GM04504 (cell line): ENCODE measurements around the gene GREB1L.
"Not testable (repeated sequence)": the region's sequence is repeated elsewhere in the genome, so short reads cannot be mapped to it uniquely, and the experiment has no call there.

ENCODE experiments used
- DNase-seq: peaks from one replicate; pipeline ENCODE4 v3.0.0-alpha.2; 2012; ENCODE audit warnings: low read depth

Gene GREB1L

GRCh38 chr18:21369146-21369545 is 127.1 kb downstream of the GREB1L start:
- DNase-seq: peak; percentile 79

GRCh38 chr18:21369597-21369996 is 127.6 kb downstream of the GREB1L start:
- DNase-seq: not testable (repeated sequence)

GRCh38 chr18:21383031-21383430 is 141.0 kb downstream of the GREB1L start:
- no peak for DNase-seq

GRCh38 chr18:21386523-21387240 is 144.7 kb downstream of the GREB1L start:
- DNase-seq: no peak

- no peak for DNase-seq
Measured at GRCh38 chr18:21387886-21388285, 145.9 kb downstream of the GREB1L start.

- DNase-seq: no peak
Measured at GRCh38 chr18:21389283-21389682, 147.3 kb downstream of the GREB1L start.

GRCh38 chr18:21389903-21390302 is 147.9 kb downstream of the GREB1L start:
- DNase-seq: no peak

GRCh38 chr18:21391074-21391673 is 149.1 kb downstream of the GREB1L start:
- DNase-seq: peak; percentile 36

GRCh38 chr18:21393986-21394385 is 152.0 kb downstream of the GREB1L start:
- DNase-seq: no peak

GRCh38 chr18:21398121-21398520 is 156.1 kb downstream of the GREB1L start:
- DNase-seq: no peak

GRCh38 chr18:21402272-21402671 is 160.2 kb downstream of the GREB1L start:
- DNase-seq: no peak

- DNase-seq: no peak
Measured at GRCh38 chr18:21404426-21404825, 162.4 kb downstream of the GREB1L start.

- no peak for DNase-seq
Measured at GRCh38 chr18:21406116-21406515, 164.1 kb downstream of the GREB1L start.

GRCh38 chr18:21408681-21409080 is 166.6 kb downstream of the GREB1L start:
- DNase-seq: no peak

- DNase-seq: no peak
Measured at GRCh38 chr18:21433436-21433835, 191.4 kb downstream of the GREB1L start.

GRCh38 chr18:21439431-21439846 is 197.4 kb downstream of the GREB1L start:
- peak; percentile 95 for DNase-seq

- no peak for DNase-seq
Measured at GRCh38 chr18:21441670-21442069, 199.6 kb downstream of the GREB1L start.

- DNase-seq: no peak
Measured at GRCh38 chr18:21443776-21444464, 201.9 kb downstream of the GREB1L start.

GRCh38 chr18:21444465-21445212 is 202.6 kb downstream of the GREB1L start:
- peak; percentile 38 for DNase-seq

GRCh38 chr18:21448299-21448698 is 206.3 kb downstream of the GREB1L start:
- no peak for DNase-seq

GRCh38 chr18:21449367-21450290 is 207.6 kb downstream of the GREB1L start:
- DNase-seq: no peak
